SK-N-SH (cell line): Measurements from ENCODE around the gene ABHD17B. TPM values are rescaled to one million over a fixed set of nuclear protein-coding genes. Genes with fewer than 3 reads are reported as not detected.

Source experiments
- CTCF ChIA-PET: fragments of 300-600, 350-600 bp; formaldehyde crosslinking; extraction: SDS; loops from one replicate; lab custom pipeline; 2021; lab: Yijun Ruan, JAX
- POLR2A ChIA-PET: fragments of 350-600 bp; sonication (Branson Sonifier 250); formaldehyde crosslinking; extraction: SDS; loops from one replicate; lab custom pipeline; 2020; ENCODE audit warnings: antibody characterized with exemption, inconsistent platforms; lab: Yijun Ruan, JAX
- DNase-seq: peaks from one replicate; pipeline ENCODE4 v3.0.0; 2012
- H2AFZ ChIP-seq: fragments of 200-600 bp; sonication (generic); 2 replicates; pipeline ENCODE4 v1.8.1; 2016; ENCODE audit warnings: antibody characterized with exemption, mild to moderate bottlenecking, low read depth
- H3F3A ChIP-seq: fragments of 200-600 bp; sonication (generic); replicated peaks from 2 replicates; pipeline ENCODE3; 2016; ENCODE audit warnings: antibody characterized with exemption, mild to moderate bottlenecking; ENCODE audit not compliant: insufficient read depth
- H3K27ac ChIP-seq, 2 experiments: fragments of 200-500 bp in 1 of 2; fragments of 200-600 bp in 1 of 2; sonication (Bioruptor generic) in 1 of 2; sonication (generic), shearing (Covaris generic) in 1 of 2; 2 replicates each; pipeline versions ENCODE4 v1.5.1 to v1.6.1; 2014 to 2016; ENCODE audit warnings: low read depth in 2 of 2, inconsistent platforms in 1 of 2, low read length in 1 of 2, mild to moderate bottlenecking in 1 of 2, mixed read lengths in 1 of 2
- H3K27me3 ChIP-seq: fragments of 200-600 bp; sonication (generic), shearing (Covaris generic); 2 replicates; pipeline ENCODE4 v1.6.1; 2016; ENCODE audit warnings: mixed run types; ENCODE audit not compliant: insufficient read depth
- H3K36me3 ChIP-seq, 2 experiments: fragments of 200-500 bp in 1 of 2; fragments of 200-600 bp in 1 of 2; sonication (Bioruptor generic) in 1 of 2; sonication (generic) in 1 of 2; replicated peaks in 1 of 2; 2 replicates each; pipeline versions ENCODE3 to v1.5.1; 2014 to 2016; ENCODE audit warnings: low read length in 1 of 2, mild to moderate bottlenecking in 1 of 2; ENCODE audit not compliant: insufficient read depth in 2 of 2, control insufficient read depth in 1 of 2
- H3K4me1 ChIP-seq, 2 experiments: fragments of 200-500 bp in 1 of 2; fragments of 200-600 bp in 1 of 2; sonication (Bioruptor generic) in 1 of 2; sonication (generic), shearing (Covaris generic) in 1 of 2; 2 replicates each; pipeline versions ENCODE4 v1.5.1 to v1.6.1; 2014 to 2016; ENCODE audit warnings: low read depth in 1 of 2, low read length in 1 of 2, mixed run types in 1 of 2; ENCODE audit not compliant: insufficient read depth in 2 of 2, control insufficient read depth in 1 of 2
- H3K4me2 ChIP-seq: fragments of 200-600 bp; sonication (generic), shearing (Covaris generic); 2 replicates; pipeline ENCODE4 v1.6.1; 2017; ENCODE audit warnings: mixed run types
- H3K4me3 ChIP-seq, 2 experiments: fragments of 200-500 bp in 1 of 2; fragments of 200-600 bp in 1 of 2; sonication (Bioruptor generic) in 1 of 2; sonication (generic), shearing (Covaris generic) in 1 of 2; 2 replicates each; pipeline versions ENCODE4 v1.5.1 to v1.8.1; 2014 to 2016; ENCODE audit warnings: low read depth in 2 of 2, inconsistent platforms in 1 of 2, low read length in 1 of 2, mild to moderate bottlenecking in 1 of 2, mixed read lengths in 1 of 2, moderate library complexity in 1 of 2
- H3K79me2 ChIP-seq: fragments of 200-600 bp; sonication (generic); 2 replicates; pipeline ENCODE4 v1.8.1; 2017; ENCODE audit warnings: mild to moderate bottlenecking; ENCODE audit not compliant: insufficient read depth
- H3K9ac ChIP-seq: fragments of 200-600 bp; sonication (generic); 2 replicates; pipeline ENCODE4 v1.6.1; 2017; ENCODE audit warnings: mixed run types
- H3K9me2 ChIP-seq: fragments of 200-600 bp; sonication (generic); 2 replicates; pipeline ENCODE4 v1.6.1; 2017; ENCODE audit warnings: mixed run types
- H3K9me3 ChIP-seq: fragments of 200-600 bp; sonication (generic); 2 replicates; pipeline ENCODE4 v1.6.1; 2017; ENCODE audit warnings: mixed run types, mild to moderate bottlenecking, moderate library complexity
- H4K20me1 ChIP-seq: fragments of 200-600 bp; sonication (generic); 2 replicates; pipeline ENCODE4 v1.6.1; 2017; ENCODE audit warnings: mild to moderate bottlenecking, mixed run types; ENCODE audit not compliant: insufficient read depth
- FOXJ3 ChIP-seq: sonication (generic); formaldehyde crosslinking; IDR thresholded peaks from 2 replicates; pipeline ENCODE4 v1.5.1; 2020; ENCODE audit warnings: mild to moderate bottlenecking, missing genetic modification reagents
- GATA2 ChIP-seq: sonication (generic); formaldehyde crosslinking; IDR thresholded peaks from 2 replicates; pipeline ENCODE4 v1.5.0; 2020; ENCODE audit warnings: mild to moderate bottlenecking, missing genetic modification reagents
- MXI1 ChIP-seq: IDR thresholded peaks from 2 replicates; pipeline ENCODE4 v1.6.1; 2012; ENCODE audit warnings: mild to moderate bottlenecking, low read depth, low read length, improper control_type of control experiment
- NRF1 ChIP-seq: IDR thresholded peaks from 2 replicates; pipeline ENCODE4 v1.6.1; 2012; ENCODE audit warnings: low read depth, mild to moderate bottlenecking, low read length
- POLR2AphosphoS5 ChIP-seq: IDR thresholded peaks from 2 replicates; pipeline ENCODE4 v1.6.1; 2012; ENCODE audit warnings: low read depth, low read length
- TAF1 ChIP-seq: IDR thresholded peaks from 2 replicates; pipeline ENCODE4 v1.6.1; 2012; ENCODE audit warnings: low read depth, mild to moderate bottlenecking, low read length, moderate library complexity, borderline replicate concordance
- USF1 ChIP-seq: IDR thresholded peaks from 2 replicates; pipeline ENCODE4 v1.4.0; 2012; ENCODE audit warnings: low read depth, borderline replicate concordance
- YY1 ChIP-seq: IDR thresholded peaks from 2 replicates; pipeline ENCODE4 v1.4.0; 2012; ENCODE audit warnings: low read depth, mild to moderate bottlenecking
- ZBTB33 ChIP-seq: IDR thresholded peaks from 2 replicates; pipeline ENCODE4 v1.4.0; 2012; ENCODE audit warnings: low read depth, borderline replicate concordance
- WGBS: methylation state at CpG from one replicate; pipeline ENCODE4 v1.1.6; 2017; ENCODE audit warnings: low lambda C conversion rate; 5-methylcytosine and 5-hydroxymethylcytosine counted together
- polyA plus RNA-seq, 3 experiments: library from polyadenylated mRNA; depleted of rRNA; stranded (reverse); fragments of >200 nt; gene quantifications; 2 replicates each; pipeline ENCODE4 v1.2.3, GENCODE V29; 2012
- TF ChIP-seq, protein P1 (sequence below): fragments of 200-600 bp; sonication (generic); IDR thresholded peaks from 2 replicates; pipeline ENCODE4 v1.6.1; 2017; ENCODE audit warnings: antibody characterized with exemption, mild to moderate bottlenecking, moderate library complexity

The ABHD17B gene
- polyA plus RNA-seq, 1 of the 3 experiments (the other 2 are of a cell fraction), result 7.3 TPM

GRCh38 chr9:71859939-71860338, 51.1 kb downstream of the ABHD17B start:
- 96% methylated on average over 3 of the region's 3 CpGs for WGBS
- peaks cover 3 to 22% of the 10 kb centered on the region in 2 experiments for H3K36me3 ChIP-seq
- no peak overlapping the region for H3K9ac ChIP-seq
- TF ChIP-seq, protein P1, sequence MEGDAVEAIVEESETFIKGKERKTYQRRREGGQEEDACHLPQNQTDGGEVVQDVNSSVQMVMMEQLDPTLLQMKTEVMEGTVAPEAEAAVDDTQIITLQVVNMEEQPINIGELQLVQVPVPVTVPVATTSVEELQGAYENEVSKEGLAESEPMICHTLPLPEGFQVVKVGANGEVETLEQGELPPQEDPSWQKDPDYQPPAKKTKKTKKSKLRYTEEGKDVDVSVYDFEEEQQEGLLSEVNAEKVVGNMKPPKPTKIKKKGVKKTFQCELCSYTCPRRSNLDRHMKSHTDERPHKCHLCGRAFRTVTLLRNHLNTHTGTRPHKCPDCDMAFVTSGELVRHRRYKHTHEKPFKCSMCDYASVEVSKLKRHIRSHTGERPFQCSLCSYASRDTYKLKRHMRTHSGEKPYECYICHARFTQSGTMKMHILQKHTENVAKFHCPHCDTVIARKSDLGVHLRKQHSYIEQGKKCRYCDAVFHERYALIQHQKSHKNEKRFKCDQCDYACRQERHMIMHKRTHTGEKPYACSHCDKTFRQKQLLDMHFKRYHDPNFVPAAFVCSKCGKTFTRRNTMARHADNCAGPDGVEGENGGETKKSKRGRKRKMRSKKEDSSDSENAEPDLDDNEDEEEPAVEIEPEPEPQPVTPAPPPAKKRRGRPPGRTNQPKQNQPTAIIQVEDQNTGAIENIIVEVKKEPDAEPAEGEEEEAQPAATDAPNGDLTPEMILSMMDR, result no peak
- TF ChIP-seq FOXJ3, result no peak
- TF ChIP-seq MXI1, result no peak
- no peak for TF ChIP-seq GATA2
- TF ChIP-seq, all 33 proteins: peak for 0
- Histone ChIP-seq H4K20me1 (no peaks in the 10 kb centered on the region), H3K27ac (no peak overlapping the region), H3F3A (no peaks in the 10 kb centered on the region), H3K79me2 (no peaks in the 10 kb centered on the region), H3K27me3 (no peaks in the 10 kb centered on the region), H3K4me1 (no peaks in the 10 kb centered on the region), H3K9me2 (no peaks in the 10 kb centered on the region), H3K4me3 (no peak overlapping the region), H2AFZ (no peak overlapping the region), H3K9me3 (peaks cover 15% of the 10 kb centered on the region), H3K4me2 (no peak overlapping the region)
- no peak for DNase-seq
- CTCF ChIA-PET, result interaction anchor here (0.7 to 1.9 kb wide), 4 partner anchors 80 to 1257 kb away, joined by 3 to 5 read pairs (median 3); no protein-coding TSS in a partner anchor
- POLR2A ChIA-PET, result no interaction called here

GRCh38 chr9:71858812-71859211, 52.2 kb downstream of the ABHD17B start:
- POLR2A ChIA-PET, result no interaction called here
- no peaks in the 10 kb centered on the region for H3K4me1 ChIP-seq

DNA sequence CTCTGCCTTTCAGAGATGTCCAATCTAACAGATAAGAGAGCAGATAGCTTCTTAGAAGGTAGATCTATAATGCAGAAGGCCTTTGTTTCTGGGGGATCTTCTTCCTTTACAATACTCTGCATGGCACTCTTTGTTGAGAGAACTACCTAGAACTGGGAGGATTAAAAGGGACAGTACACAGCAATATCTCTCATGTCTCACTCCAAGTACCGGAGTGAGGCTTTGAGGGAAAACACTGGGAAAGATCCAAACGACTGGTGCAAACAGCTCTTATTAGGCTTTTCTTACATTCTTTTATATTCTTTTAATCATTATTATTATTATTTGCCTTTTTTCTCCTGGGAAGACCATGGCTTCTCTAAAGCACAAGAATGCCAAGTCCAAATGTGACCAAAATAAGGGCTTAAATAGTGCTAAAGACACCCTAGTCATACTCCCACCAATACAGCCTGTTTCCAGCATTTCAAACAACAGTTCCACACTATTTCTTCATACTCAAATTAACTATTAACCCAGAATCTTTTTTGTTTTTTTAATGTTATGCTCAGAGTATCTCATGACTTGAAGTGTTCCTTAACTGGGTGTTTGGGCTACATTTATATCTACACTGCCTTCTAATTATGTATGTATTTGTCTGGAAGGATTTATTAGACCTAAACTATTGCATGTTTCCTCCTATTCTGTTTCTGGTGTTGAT, 52.7 kb downstream of the ABHD17B start:
- H3K27ac ChIP-seq, result no peak overlapping the region
- CTCF ChIA-PET, result no interaction called here
- no peaks in the 10 kb centered on the region for H4K20me1 ChIP-seq
- POLR2A ChIA-PET, result no interaction called here
- H2AFZ ChIP-seq, result no peak overlapping the region
- no peaks in the 10 kb centered on the region for H3K27me3 ChIP-seq
- H3K4me3 ChIP-seq, result no peak overlapping the region
- H3K79me2 ChIP-seq, result no peaks in the 10 kb centered on the region
- H3K9ac ChIP-seq, result no peak overlapping the region
- H3K9me2 ChIP-seq, result no peaks in the 10 kb centered on the region
- H3K4me1 ChIP-seq, result no peaks in the 10 kb centered on the region
- no peak overlapping the region for H3K4me2 ChIP-seq
- 73% methylated on average over 2 of the region's 2 CpGs for WGBS
- peaks cover 0 to 20% of the 10 kb centered on the region in 2 experiments for H3K36me3 ChIP-seq
- DNase-seq, result no peak
- H3F3A ChIP-seq, result no peaks in the 10 kb centered on the region
- H3K9me3 ChIP-seq, result peaks cover 15% of the 10 kb centered on the region
- TF ChIP-seq ZBTB33 (no peak), TAF1 (no peak), POLR2AphosphoS5 (no peak), YY1 (no peak), GATA2 (no peak), NRF1 (no peak)

More at GRCh38 chr9:71858812-71859211, 52.2 kb downstream of the ABHD17B start:
- DNase-seq, result no peak
- Histone ChIP-seq H3K4me3 (no peak overlapping the region), H4K20me1 (no peaks in the 10 kb centered on the region), H3K27ac (no peak overlapping the region), H3K9me2 (no peaks in the 10 kb centered on the region), H3K9me3 (peaks cover 15% of the 10 kb centered on the region), H3K9ac (no peak overlapping the region), H3K36me3 (peaks cover 3 to 22% of the 10 kb centered on the region in 2 experiments), H3K27me3 (no peaks in the 10 kb centered on the region), H3F3A (no peaks in the 10 kb centered on the region), H3K4me2 (no peak overlapping the region), H3K79me2 (no peaks in the 10 kb centered on the region), H2AFZ (no peak overlapping the region)
- TF ChIP-seq MXI1 (no peak), GATA2 (no peak), USF1 (no peak)
- CTCF ChIA-PET, result no interaction called here
